Epithelial cell of proximal tubule (primary cell): ENCODE results near the gene MYRIP. TPM values are rescaled to one million over a fixed set of nuclear protein-coding genes. Genes with fewer than 3 reads are reported as not detected.

ENCODE experiments used
- DNase-seq: peaks from one replicate; pipeline ENCODE4 v3.0.0-alpha.2; 2011; ENCODE audit warnings: low read depth
- H3K4me3 ChIP-seq: 2 replicates; pipeline ENCODE4 v1.5.1; 2011; ENCODE audit warnings: low read depth, mild to moderate bottlenecking, low read length
- total RNA-seq: library from RNA; depleted of rRNA; stranded (reverse); fragments of >200 nt; gene quantifications from 2 replicates; pipeline ENCODE4 v1.2.3, GENCODE V29; 2015
- TF ChIP-seq, protein P1 (sequence below): conservative IDR thresholded peaks from 2 replicates; pipeline ENCODE4 v1.5.1; 2012; ENCODE audit warnings: low read depth, mild to moderate bottlenecking, low read length

MYRIP gene
- total RNA-seq, 1 donor from 2014 or later: 0.12 TPM

DNA sequence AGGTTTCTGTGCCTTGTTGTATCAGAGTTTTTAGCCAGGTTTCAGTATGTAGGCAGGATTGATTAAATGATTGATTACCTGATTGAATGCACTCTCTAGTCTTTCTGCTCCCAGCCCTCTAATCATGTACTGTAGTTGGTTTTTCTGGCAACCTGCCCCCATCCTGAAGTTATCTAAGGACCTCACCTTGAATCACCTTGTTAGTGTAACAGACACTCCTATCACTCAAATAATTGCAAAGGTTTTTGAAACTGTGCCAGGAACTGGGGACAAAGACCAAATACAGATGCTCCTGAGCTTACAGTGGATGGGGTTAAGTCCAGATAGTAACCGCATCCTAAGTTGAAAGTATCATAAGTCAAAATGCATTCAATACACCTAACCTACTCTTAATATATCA, 358.5 kb downstream of the MYRIP start:
- TF ChIP-seq, protein P1, sequence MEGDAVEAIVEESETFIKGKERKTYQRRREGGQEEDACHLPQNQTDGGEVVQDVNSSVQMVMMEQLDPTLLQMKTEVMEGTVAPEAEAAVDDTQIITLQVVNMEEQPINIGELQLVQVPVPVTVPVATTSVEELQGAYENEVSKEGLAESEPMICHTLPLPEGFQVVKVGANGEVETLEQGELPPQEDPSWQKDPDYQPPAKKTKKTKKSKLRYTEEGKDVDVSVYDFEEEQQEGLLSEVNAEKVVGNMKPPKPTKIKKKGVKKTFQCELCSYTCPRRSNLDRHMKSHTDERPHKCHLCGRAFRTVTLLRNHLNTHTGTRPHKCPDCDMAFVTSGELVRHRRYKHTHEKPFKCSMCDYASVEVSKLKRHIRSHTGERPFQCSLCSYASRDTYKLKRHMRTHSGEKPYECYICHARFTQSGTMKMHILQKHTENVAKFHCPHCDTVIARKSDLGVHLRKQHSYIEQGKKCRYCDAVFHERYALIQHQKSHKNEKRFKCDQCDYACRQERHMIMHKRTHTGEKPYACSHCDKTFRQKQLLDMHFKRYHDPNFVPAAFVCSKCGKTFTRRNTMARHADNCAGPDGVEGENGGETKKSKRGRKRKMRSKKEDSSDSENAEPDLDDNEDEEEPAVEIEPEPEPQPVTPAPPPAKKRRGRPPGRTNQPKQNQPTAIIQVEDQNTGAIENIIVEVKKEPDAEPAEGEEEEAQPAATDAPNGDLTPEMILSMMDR: no peak
- no peak for DNase-seq
- H3K4me3 ChIP-seq: no peak overlapping the region

DNA sequence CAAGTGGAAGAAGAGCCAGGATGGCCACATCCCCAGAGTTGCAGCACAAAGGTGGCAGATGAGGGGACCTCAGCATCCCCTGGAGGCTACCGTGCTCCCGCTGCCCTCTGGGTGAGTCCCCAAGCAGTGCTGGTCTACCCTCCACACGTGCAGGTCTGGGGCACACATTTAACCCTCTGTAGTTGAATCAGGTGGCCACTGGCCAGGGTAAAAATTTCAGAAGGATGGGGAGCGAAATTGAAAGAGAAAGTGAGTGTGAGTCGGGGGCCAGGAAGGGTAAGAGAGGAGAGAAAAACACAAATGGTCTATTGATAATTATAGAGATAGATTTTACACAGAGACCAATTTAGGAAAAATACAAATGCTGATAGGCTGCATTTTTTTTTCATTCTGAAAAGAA, 360.6 kb downstream of the MYRIP start:
- no peak for DNase-seq
- H3K4me3 ChIP-seq: no peak overlapping the region
- TF ChIP-seq, protein P1: no peak

DNA sequence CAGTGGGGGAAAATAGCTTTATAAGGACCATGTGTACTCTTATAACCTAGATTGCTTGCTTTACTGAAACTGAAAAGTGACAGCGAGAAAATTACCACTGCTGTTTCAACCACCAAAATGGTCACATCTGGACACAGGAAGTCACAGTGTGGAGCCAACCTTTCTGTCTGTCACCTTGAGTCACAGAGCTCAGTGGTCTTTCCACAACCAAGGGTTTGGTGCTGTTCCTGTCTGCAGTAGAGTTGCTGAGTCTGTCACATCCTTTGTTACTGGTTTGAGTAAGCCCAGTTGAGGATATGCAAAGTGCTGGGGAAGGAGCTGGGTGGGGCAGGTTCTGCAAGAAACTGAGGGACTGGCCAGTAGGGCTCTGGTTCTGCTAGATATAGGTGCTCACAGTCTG, 361.0 kb downstream of the MYRIP start:
- DNase-seq: no peak
- TF ChIP-seq, protein P1: no peak
- H3K4me3 ChIP-seq: no peak overlapping the region

DNA sequence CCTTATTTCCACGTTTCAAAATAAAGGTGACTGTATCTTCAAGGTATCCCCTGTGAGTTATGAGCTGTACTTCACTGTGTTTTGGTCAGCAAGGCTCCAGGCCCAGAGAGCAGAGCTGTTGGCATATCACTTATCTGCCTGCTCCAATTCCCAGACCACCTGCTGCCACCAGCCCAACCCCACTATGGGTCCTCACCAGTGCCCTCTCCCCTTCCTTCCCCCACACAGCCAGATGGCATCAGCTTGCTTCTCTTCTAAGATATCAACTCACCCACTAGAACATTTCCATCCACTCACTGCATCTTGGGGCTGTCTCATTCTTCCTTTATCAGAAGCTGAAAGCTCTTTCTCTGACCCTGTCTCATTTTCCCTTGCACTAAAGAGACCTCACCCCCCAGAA, 363.2 kb downstream of the MYRIP start:
- no peak overlapping the region for H3K4me3 ChIP-seq
- DNase-seq: no peak
- TF ChIP-seq, protein P1: no peak

DNA sequence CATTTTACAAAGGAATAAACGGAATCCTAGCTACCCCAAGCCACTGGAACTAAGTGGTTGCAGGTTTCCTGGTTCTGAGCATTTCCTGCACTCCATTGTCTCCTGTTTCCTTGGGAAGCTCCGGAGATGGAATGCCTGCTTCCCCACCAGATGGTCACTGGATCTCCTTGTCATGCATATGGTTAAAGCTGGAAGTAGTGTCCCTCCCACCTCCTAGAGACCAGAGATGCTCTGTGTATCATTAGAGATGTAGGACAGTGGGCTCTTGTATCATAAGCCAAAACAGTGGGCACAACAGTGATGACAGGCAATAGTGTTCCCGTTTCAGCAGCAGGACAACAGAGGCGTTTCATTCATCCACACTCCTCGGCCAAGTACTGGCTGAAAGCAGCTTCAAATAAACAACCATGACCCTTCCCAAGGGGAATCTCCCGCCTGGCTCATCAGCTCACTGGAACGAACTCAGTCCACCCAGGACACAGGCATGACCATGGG, 363.9 kb downstream of the MYRIP start:
- TF ChIP-seq, protein P1: no peak
- DNase-seq: no peak

DNA sequence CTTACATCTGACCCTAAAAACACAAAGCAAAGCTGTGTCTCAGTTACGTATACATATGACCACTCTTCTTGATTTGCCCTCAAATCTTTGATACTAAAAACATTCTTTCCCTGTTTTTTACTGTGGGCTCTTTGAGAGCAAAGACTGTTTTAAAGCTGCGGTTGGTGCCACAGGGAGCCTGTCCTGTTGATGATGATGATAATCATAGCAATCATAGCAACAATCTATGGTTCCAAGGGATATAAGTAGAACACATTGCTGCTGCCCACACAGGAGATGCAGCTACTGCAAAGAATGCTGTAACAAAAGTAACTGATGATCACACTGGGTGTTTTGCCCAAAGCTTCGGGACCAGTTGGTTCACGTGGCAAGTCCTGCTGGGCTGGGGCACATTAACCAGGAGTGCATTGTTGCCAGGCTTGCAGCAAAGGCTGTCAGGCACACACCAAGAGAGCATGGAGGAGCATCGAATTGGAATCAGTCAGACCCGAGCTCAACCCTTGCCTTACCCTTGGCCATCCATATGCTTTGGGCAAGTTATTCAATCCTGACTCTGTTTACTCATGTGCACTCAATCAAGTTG, 368.7 kb downstream of the MYRIP start:
- no peak overlapping the region for H3K4me3 ChIP-seq
- DNase-seq: no peak
- TF ChIP-seq, protein P1: no peak

More for the DNA sequence above, 363.9 kb downstream of the MYRIP start:
- no peak overlapping the region for H3K4me3 ChIP-seq

DNA sequence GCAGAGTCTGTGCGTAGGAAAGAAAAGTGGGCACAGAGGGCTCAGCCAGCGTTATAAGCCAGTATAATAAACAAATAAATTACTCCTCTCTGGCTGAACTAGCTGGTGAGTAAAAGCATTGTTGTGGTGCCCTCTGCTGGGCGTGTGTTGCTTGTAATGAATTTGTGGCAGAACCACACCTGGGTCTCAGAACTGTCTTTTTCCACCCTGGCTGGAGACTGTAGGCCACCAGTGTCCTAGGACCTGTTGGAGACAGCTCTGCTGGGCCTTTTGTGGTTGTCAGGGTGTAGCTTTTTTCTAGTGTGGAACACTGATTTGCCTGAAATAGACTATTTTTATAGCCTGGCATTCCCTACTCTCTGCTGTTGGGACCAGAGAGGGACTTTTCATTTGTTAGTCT, 369.6 kb downstream of the MYRIP start:
- H3K4me3 ChIP-seq: no peak overlapping the region
- TF ChIP-seq, protein P1: peak; percentile 79
- no peak for DNase-seq
